A549 (cell line): ENCODE measurements around the gene CALML5. TPM values are rescaled to one million over a fixed set of nuclear protein-coding genes. Genes with fewer than 3 reads are reported as not detected.

Experiments used
- ATAC-seq, 2 experiments: fragments of 200-7000 bp in 1 of 2; fragments of >200 bp in 1 of 2; cut with Nextera tagmentation in 1 of 2; cut with Tn5 transposase in 1 of 2; 3 replicates each; pipeline versions ENCODE4 v1.8.0 to v1.9.1; 2018 to 2020; ENCODE audit warnings: mild to moderate bottlenecking in 1 of 2, moderate library complexity in 1 of 2
- CTCF ChIA-PET: fragments of 300-600 bp; sonication (Branson Sonifier 250); formaldehyde crosslinking; extraction: SDS; loops from one replicate; lab custom pipeline; 2021; ENCODE audit warnings: antibody characterized with exemption, inconsistent platforms; lab: Yijun Ruan, JAX
- POLR2A ChIA-PET: fragments of 350-600 bp; formaldehyde crosslinking; extraction: SDS; loops from one replicate; lab custom pipeline; 2021; ENCODE audit warnings: antibody characterized with exemption, inconsistent platforms; lab: Yijun Ruan, JAX
- DNase-seq, 2 experiments: peaks; one replicate each; pipeline versions ENCODE4 v3.0.0 to v3.0.0-alpha.2; 2011 to 2016; ENCODE audit warnings: low read depth in 1 of 2, low spot score in 1 of 2
- FAIRE-seq: peaks from 2 replicates; lab custom pipeline; 2011; peaks lifted over from hg19 to GRCh38; lab: Jason Lieb, UNC
- H3K27ac ChIP-seq, 2 experiments: fragments of >200 bp; sonication (Bioruptor Twin); formaldehyde crosslinking; 3 replicates each; pipeline ENCODE4 v1.5.1; 2016 to 2017
- H3K4me1 ChIP-seq: fragments of >200 bp; sonication (Bioruptor Twin); formaldehyde crosslinking; 3 replicates; pipeline ENCODE4 v1.6.1; 2016
- H3K4me2 ChIP-seq: fragments of >200 bp; sonication (Bioruptor Twin); formaldehyde crosslinking; 3 replicates; pipeline ENCODE4 v1.6.1; 2016
- H3K4me3 ChIP-seq: fragments of >200 bp; sonication (Bioruptor Twin); formaldehyde crosslinking; 3 replicates; pipeline ENCODE4 v1.5.1; 2016
- H3K9me3 ChIP-seq: fragments of >200 bp; sonication (Bioruptor Twin); formaldehyde crosslinking; 3 replicates; pipeline ENCODE4 v1.6.1; 2016
- ATOH8 ChIP-seq: fragments of 250-450 bp; sonication (Bioruptor Pico); IDR thresholded peaks from 2 replicates; pipeline ENCODE4 v1.5.0; 2020; ENCODE audit warnings: low read depth, mild to moderate bottlenecking, moderate library complexity
- BCL3 ChIP-seq: fragments of >200 bp; sonication (Bioruptor Twin); formaldehyde crosslinking; IDR thresholded peaks from 3 replicates; pipeline ENCODE4 v1.6.1; 2016
- BHLHE40 ChIP-seq: IDR thresholded peaks from 2 replicates; pipeline ENCODE4 v1.6.1; 2012; ENCODE audit warnings: low read depth, low read length, inconsistent platforms
- CHD2 ChIP-seq: fragments of 150-350 bp; IDR thresholded peaks from 2 replicates; pipeline ENCODE4 v1.6.1; 2014; ENCODE audit warnings: low read length; ENCODE audit not compliant: partially characterized antibody
- CHD4 ChIP-seq: fragments of 200-600 bp; sonication (generic); IDR thresholded peaks from 2 replicates; pipeline ENCODE4 v1.6.1; 2016; ENCODE audit warnings: antibody characterized with exemption, mild to moderate bottlenecking, borderline replicate concordance
- CTCF ChIP-seq: fragments of >200 bp; sonication (Bioruptor Twin); formaldehyde crosslinking; IDR thresholded peaks from 3 replicates; pipeline ENCODE4 v1.5.1; 2016
- E2F6 ChIP-seq: IDR thresholded peaks from 2 replicates; pipeline ENCODE4 v1.6.1; 2012; ENCODE audit warnings: low read depth, borderline replicate concordance
- FOSB ChIP-seq: fragments of 250-450 bp; sonication (Bioruptor Pico); IDR thresholded peaks from 2 replicates; pipeline ENCODE4 v1.5.0; 2020; ENCODE audit warnings: mild to moderate bottlenecking, moderate library complexity
- FOSL2 ChIP-seq, 2 experiments: fragments of 450-650 bp in 1 of 2; fragments of >200 bp in 1 of 2; sonication (Bioruptor Twin) in 1 of 2; formaldehyde crosslinking; IDR thresholded peaks; 2 replicates each; pipeline versions ENCODE4 v1.5.0 to v1.6.1; 2016 to 2020; ENCODE audit warnings: mild to moderate bottlenecking in 1 of 2, moderate library complexity in 1 of 2
- GATA3 ChIP-seq: IDR thresholded peaks from 2 replicates; pipeline ENCODE4 v1.6.1; 2012; ENCODE audit warnings: borderline replicate concordance
- HOXA7 ChIP-seq: fragments of 250-450 bp; sonication (Bioruptor Pico); IDR thresholded peaks from 2 replicates; pipeline ENCODE4 v1.5.0; 2020; ENCODE audit warnings: mild to moderate bottlenecking, moderate library complexity
- HOXB5 ChIP-seq: fragments of 250-450 bp; sonication (Bioruptor Pico); IDR thresholded peaks from 2 replicates; pipeline ENCODE4 v1.5.0; 2020; ENCODE audit warnings: mild to moderate bottlenecking, moderate library complexity
- KDM1A ChIP-seq: fragments of 200-600 bp; sonication (generic); IDR thresholded peaks from 2 replicates; pipeline ENCODE4 v1.6.1; 2016; ENCODE audit warnings: low read depth, mild to moderate bottlenecking
- MAX ChIP-seq: IDR thresholded peaks from 2 replicates; pipeline ENCODE4 v1.6.1; 2012
- POLR2A ChIP-seq: IDR thresholded peaks from 2 replicates; pipeline ENCODE4 v1.6.1; 2012; ENCODE audit warnings: mild to moderate bottlenecking, low read length
- RAD21 ChIP-seq, 2 experiments: fragments of >200 bp in 1 of 2; sonication (Bioruptor Twin) in 1 of 2; formaldehyde crosslinking in 1 of 2; IDR thresholded peaks in 1 of 2; conservative IDR thresholded peaks in 1 of 2; 2 replicates in 1 of 2; 3 replicates in 1 of 2; pipeline ENCODE4 v1.6.1; 2012 to 2018; ENCODE audit warnings: inconsistent platforms in 1 of 2
- RFX5 ChIP-seq: fragments of 450-650 bp; IDR thresholded peaks from 2 replicates; pipeline ENCODE4 v1.7.1; 2014; ENCODE audit warnings: antibody characterized with exemption, mild to moderate bottlenecking, moderate library complexity
- USF2 ChIP-seq: fragments of 450-650 bp; IDR thresholded peaks from 2 replicates; pipeline ENCODE4 v1.6.1; 2014; ENCODE audit warnings: antibody characterized with exemption
- ZSCAN20 ChIP-seq: fragments of 250-450 bp; sonication (Bioruptor Pico); IDR thresholded peaks from 2 replicates; pipeline ENCODE4 v1.8.0; 2022; ENCODE audit warnings: mild to moderate bottlenecking, moderate library complexity
- WGBS: methylation state at CpG from one replicate; pipeline ENCODE4 v1.1.6; 2017; ENCODE audit errors: missing lambda C conversion rate; 5-methylcytosine and 5-hydroxymethylcytosine counted together
- polyA plus RNA-seq, 4 experiments: library from polyadenylated mRNA; depleted of rRNA in 3 of 4; stranded (reverse); fragments of >200 nt; fragmentation: RNase III in 1 of 4; extraction: RNeasy Plus Mini Kit Qiagen cat#74134 plus additional on column Dnase treatment in 1 of 4; gene quantifications; 2 replicates in 3 of 4; 3 replicates in 1 of 4; pipeline ENCODE4 v1.2.3, GENCODE V29; 2011 to 2017

CALML5 gene
- polyA plus RNA-seq, 2 of the 4 experiments (the other 2 are of a cell fraction): not detected

- Histone ChIP-seq H3K4me1 (no peaks in the 10 kb centered on the region), H3K4me3 (no peak overlapping the region), H3K9me3 (no peaks in the 10 kb centered on the region)
- POLR2A ChIA-PET: no interaction called here
- no peak for DNase-seq
- TF ChIP-seq FOSB (CRISPR knock-in tag) (no peak), KDM1A (no peak)
- TF ChIP-seq, all 56 proteins: peak for 0
- no peak for ATAC-seq
- whole genome bisulfite sequencing: 77% methylated on average over 8 of the region's 8 CpGs
- no peak for FAIRE-seq
- CTCF ChIA-PET: interaction anchor here (1.8 to 5.9 kb wide), 2 partner anchors 12 to 96 kb away, joined by 4 to 28 read pairs; no protein-coding TSS in a partner anchor
- no peak overlapping the region for H3K27ac ChIP-seq
- H3K4me2 ChIP-seq: no peak overlapping the region
Observed at GRCh38 chr10:5526691-5527331, 27.4 kb upstream of the CALML5 start.

- Histone ChIP-seq H3K27ac (no peak overlapping the region), H3K4me3 (no peak overlapping the region), H3K9me3 (no peaks in the 10 kb centered on the region), H3K4me2 (no peak overlapping the region), H3K4me1 (no peaks in the 10 kb centered on the region)
- CTCF ChIA-PET: interaction anchor here (1.4 to 5.9 kb wide), 2 partner anchors 9 to 97 kb away, joined by 3 to 28 read pairs; no protein-coding TSS in a partner anchor
- TF ChIP-seq HOXA7 (CRISPR knock-in tag) (no peak), CTCF (no peak), CHD2 (no peak), E2F6 (no peak), CHD4 (no peak), GATA3 (no peak), BHLHE40 (no peak), BCL3 (no peak), USF2 (no peak), RFX5 (no peak), RAD21 (conservative IDR thresholded peaks at IDR 0.05 in 1 of 2, IDR thresholded peaks at IDR 0.05 in 1 of 2) (no peak), POLR2A (no peak), MAX (no peak), HOXB5 (CRISPR knock-in tag) (no peak), ZSCAN20 (no peak), ATOH8 (CRISPR knock-in tag) (no peak), FOSL2 (IDR thresholded peaks at IDR 0.05) (no peak), FOSL2 (CRISPR knock-in tag; IDR thresholded peaks at IDR 0.05) (no peak)
- ATAC-seq (no peak), DNase-seq (no peak), FAIRE-seq (no peak)
- WGBS: 86% methylated on average over 30 of the region's 34 CpGs
- POLR2A ChIA-PET: no interaction called here
Observed at GRCh38 chr10:5525561-5526341, 26.4 kb upstream of the CALML5 start.
